Measurements from ENCODE around the gene SLC3A2. TPM values are rescaled to one million over a fixed set of nuclear protein-coding genes. Genes with fewer than 3 reads are reported as not detected.

Gene SLC3A2
- total RNA-seq, 1 donor from 2014 or later: 588 TPM

DNA sequence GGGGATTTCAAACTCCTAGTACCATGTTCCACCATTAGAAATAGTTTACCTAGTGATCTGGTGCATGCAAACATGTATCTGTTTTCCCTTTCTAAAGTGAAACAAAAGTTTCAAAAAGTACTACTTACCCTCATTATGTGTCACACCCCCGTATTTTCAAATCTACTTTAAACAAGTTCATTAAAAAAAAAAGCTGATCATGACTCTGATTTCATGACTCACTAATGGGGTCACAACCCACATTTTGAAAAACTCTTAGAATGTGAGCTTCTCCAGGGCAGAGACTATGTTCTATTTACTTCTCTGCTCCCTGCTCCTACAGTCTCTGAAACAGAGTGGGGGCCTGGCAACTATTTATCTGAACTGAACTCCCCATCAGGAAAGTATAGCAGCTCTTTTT, 22.2 kb downstream of the SLC3A2 start:
- Mint-ChIP-seq H3K36me3 (ENCODE audit: low read depth, unreplicated experiment) (no peaks in the 10 kb centered on the region), H3K9me3 (ENCODE audit: unreplicated experiment) (peaks cover 4% of the 10 kb centered on the region), H3K27me3 (ENCODE audit: low read depth, unreplicated experiment) (peaks cover 16% of the 10 kb centered on the region), H3K27ac (ENCODE audit: unreplicated experiment) (no peak overlapping the region), H3K4me1 (ENCODE audit: low read depth, unreplicated experiment) (no peaks in the 10 kb centered on the region), H3K4me3 (ENCODE audit: unreplicated experiment) (no peak overlapping the region)
- H3K9me3 ChIP-seq (ENCODE audit: insufficient read depth, low read depth, low read length): no peaks in the 10 kb centered on the region
- H3K27me3 ChIP-seq (ENCODE audit: insufficient read depth, low read length): peaks cover 12% of the 10 kb centered on the region
- FAIRE-seq: no peak
- H3K9ac ChIP-seq (ENCODE audit: low read length): no peak overlapping the region
- no peaks in the 10 kb centered on the region for H3K79me2 ChIP-seq (ENCODE audit: insufficient read depth, low read length)
- no peak overlapping the region for H3K4me3 ChIP-seq (ENCODE audit: insufficient read depth, low read depth, low read length)
- no peaks in the 10 kb centered on the region for H4K20me1 ChIP-seq (ENCODE audit: insufficient read depth, low read length)
- no peaks in the 10 kb centered on the region for H3K4me1 ChIP-seq (ENCODE audit: insufficient read depth, low read length)
- peak; percentile 30 for DNase-seq (ENCODE audit: low read depth)
- H3K4me2 ChIP-seq (ENCODE audit: low read length): no peak overlapping the region
- H3K36me3 ChIP-seq (ENCODE audit: insufficient read depth, low read length): no peaks in the 10 kb centered on the region
- H3K27ac ChIP-seq (ENCODE audit: low read depth, low read length): no peak overlapping the region
- TF ChIP-seq EZH2 (IDR thresholded peaks at IDR 0.05; ENCODE audit: insufficient read depth, low read length): no peak
- TF ChIP-seq, protein P1, sequence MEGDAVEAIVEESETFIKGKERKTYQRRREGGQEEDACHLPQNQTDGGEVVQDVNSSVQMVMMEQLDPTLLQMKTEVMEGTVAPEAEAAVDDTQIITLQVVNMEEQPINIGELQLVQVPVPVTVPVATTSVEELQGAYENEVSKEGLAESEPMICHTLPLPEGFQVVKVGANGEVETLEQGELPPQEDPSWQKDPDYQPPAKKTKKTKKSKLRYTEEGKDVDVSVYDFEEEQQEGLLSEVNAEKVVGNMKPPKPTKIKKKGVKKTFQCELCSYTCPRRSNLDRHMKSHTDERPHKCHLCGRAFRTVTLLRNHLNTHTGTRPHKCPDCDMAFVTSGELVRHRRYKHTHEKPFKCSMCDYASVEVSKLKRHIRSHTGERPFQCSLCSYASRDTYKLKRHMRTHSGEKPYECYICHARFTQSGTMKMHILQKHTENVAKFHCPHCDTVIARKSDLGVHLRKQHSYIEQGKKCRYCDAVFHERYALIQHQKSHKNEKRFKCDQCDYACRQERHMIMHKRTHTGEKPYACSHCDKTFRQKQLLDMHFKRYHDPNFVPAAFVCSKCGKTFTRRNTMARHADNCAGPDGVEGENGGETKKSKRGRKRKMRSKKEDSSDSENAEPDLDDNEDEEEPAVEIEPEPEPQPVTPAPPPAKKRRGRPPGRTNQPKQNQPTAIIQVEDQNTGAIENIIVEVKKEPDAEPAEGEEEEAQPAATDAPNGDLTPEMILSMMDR (IDR thresholded peaks at IDR 0.05; ENCODE audit: insufficient read depth, low read depth, low read length): no peak
- no peak overlapping the region for H2AFZ ChIP-seq (ENCODE audit: low read depth, low read length)

DNA sequence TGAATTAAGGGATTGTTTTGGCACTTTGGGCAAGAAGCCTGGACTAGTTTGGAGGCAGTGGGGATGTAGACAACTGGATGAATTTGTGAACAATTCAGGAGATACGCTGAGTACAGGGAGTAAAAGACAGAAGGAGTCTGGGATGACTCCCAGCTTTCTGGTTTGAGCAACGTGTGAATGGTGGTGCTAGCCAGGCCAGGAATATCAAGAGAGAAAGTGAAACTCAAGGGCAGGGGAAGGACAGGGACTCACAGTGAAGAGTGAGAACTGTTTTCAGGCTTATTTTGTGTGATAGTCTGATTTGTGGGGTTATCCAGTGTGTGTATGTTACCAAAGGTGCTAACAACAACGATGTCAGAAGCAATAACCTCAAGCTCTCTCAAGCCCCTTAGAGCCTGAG, 24.6 kb downstream of the SLC3A2 start:
- no peaks in the 10 kb centered on the region for H3K4me1 Mint-ChIP-seq (ENCODE audit: low read depth, unreplicated experiment)
- no peak for FAIRE-seq
- TF ChIP-seq EZH2 (IDR thresholded peaks at IDR 0.05; ENCODE audit: insufficient read depth, low read length): no peak
- TF ChIP-seq, protein P1 (IDR thresholded peaks at IDR 0.05; ENCODE audit: insufficient read depth, low read depth, low read length): no peak
- no peak overlapping the region for H3K27ac Mint-ChIP-seq (ENCODE audit: unreplicated experiment)
- H3K9me3 ChIP-seq (ENCODE audit: insufficient read depth, low read depth, low read length): no peaks in the 10 kb centered on the region
- H3K4me2 ChIP-seq (ENCODE audit: low read length): no peak overlapping the region
- no peaks in the 10 kb centered on the region for H4K20me1 ChIP-seq (ENCODE audit: insufficient read depth, low read length)
- peaks cover 12% of the 10 kb centered on the region for H3K27me3 ChIP-seq (ENCODE audit: insufficient read depth, low read length)
- H3K4me3 ChIP-seq (ENCODE audit: insufficient read depth, low read depth, low read length): no peak overlapping the region
- H3K4me3 Mint-ChIP-seq (ENCODE audit: unreplicated experiment): no peak overlapping the region
- no peak overlapping the region for H3K27ac ChIP-seq (ENCODE audit: low read depth, low read length)
- no peaks in the 10 kb centered on the region for H3K36me3 Mint-ChIP-seq (ENCODE audit: low read depth, unreplicated experiment)
- no peaks in the 10 kb centered on the region for H3K79me2 ChIP-seq (ENCODE audit: insufficient read depth, low read length)
- no peaks in the 10 kb centered on the region for H3K36me3 ChIP-seq (ENCODE audit: insufficient read depth, low read length)
- peaks cover 16% of the 10 kb centered on the region for H3K27me3 Mint-ChIP-seq (ENCODE audit: low read depth, unreplicated experiment)
- H3K9me3 Mint-ChIP-seq (ENCODE audit: unreplicated experiment): peaks cover 2% of the 10 kb centered on the region
- no peak overlapping the region for H3K9ac ChIP-seq (ENCODE audit: low read length)
- H3K4me1 ChIP-seq (ENCODE audit: insufficient read depth, low read length): no peaks in the 10 kb centered on the region
- H2AFZ ChIP-seq (ENCODE audit: low read depth, low read length): no peak overlapping the region
- no peak for DNase-seq (ENCODE audit: low read depth)

DNA sequence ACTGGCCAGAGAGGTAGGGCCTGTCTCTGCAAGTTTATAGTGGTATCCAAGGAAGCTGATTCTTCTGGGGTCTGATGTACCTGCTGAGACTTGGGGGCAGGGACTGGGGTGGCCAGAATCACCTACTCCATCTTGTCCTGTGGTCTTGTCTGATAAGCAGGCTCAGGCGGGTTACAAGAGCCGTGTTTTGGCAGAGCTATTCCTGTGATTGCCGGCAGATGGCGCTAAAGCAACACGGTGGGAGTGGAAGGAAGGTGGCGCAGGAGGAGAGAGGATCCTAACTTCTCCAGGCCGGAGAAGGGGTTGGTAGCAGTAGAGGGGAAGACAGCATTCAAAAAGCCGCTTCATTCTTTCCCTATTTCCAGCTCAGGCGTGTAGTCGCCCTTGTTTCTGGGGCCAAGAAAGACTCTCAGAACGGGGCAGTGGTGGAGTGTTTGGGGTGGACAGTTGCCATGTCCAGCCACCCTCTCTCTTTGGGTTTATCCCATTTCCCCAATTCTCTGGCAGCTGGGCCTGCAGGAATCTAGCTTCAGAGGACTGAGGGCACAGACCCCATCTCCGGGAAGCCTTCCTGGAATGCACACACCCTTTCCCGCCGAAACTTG, 25.3 kb downstream of the SLC3A2 start:
- peak; percentile 45 for DNase-seq (ENCODE audit: low read depth)
- Histone ChIP-seq H2AFZ (ENCODE audit: low read depth, low read length) (no peak overlapping the region), H3K27ac (ENCODE audit: low read depth, low read length) (no peak overlapping the region), H3K9me3 (ENCODE audit: insufficient read depth, low read depth, low read length) (no peaks in the 10 kb centered on the region), H3K4me3 (ENCODE audit: insufficient read depth, low read depth, low read length) (no peak overlapping the region), H3K9ac (ENCODE audit: low read length) (no peak overlapping the region), H3K4me1 (ENCODE audit: insufficient read depth, low read length) (no peaks in the 10 kb centered on the region), H4K20me1 (ENCODE audit: insufficient read depth, low read length) (no peaks in the 10 kb centered on the region), H3K79me2 (ENCODE audit: insufficient read depth, low read length) (no peaks in the 10 kb centered on the region), H3K36me3 (ENCODE audit: insufficient read depth, low read length) (no peaks in the 10 kb centered on the region), H3K27me3 (ENCODE audit: insufficient read depth, low read length) (peaks cover 12% of the 10 kb centered on the region), H3K4me2 (ENCODE audit: low read length) (no peak overlapping the region)
- H3K27ac Mint-ChIP-seq (ENCODE audit: unreplicated experiment): no peak overlapping the region
- peak; percentile 34 for FAIRE-seq
- peaks cover 16% of the 10 kb centered on the region for H3K27me3 Mint-ChIP-seq (ENCODE audit: low read depth, unreplicated experiment)
- H3K9me3 Mint-ChIP-seq (ENCODE audit: unreplicated experiment): no peaks in the 10 kb centered on the region
- H3K4me1 Mint-ChIP-seq (ENCODE audit: low read depth, unreplicated experiment): no peaks in the 10 kb centered on the region
- H3K4me3 Mint-ChIP-seq (ENCODE audit: unreplicated experiment): no peak overlapping the region
- TF ChIP-seq EZH2 (IDR thresholded peaks at IDR 0.05; ENCODE audit: insufficient read depth, low read length): no peak
- TF ChIP-seq, protein P1 (IDR thresholded peaks at IDR 0.05; ENCODE audit: insufficient read depth, low read depth, low read length): peak; percentile 99
- no peaks in the 10 kb centered on the region for H3K36me3 Mint-ChIP-seq (ENCODE audit: low read depth, unreplicated experiment)

All from astrocyte (in vitro differentiated cells and primary cell).